Liver (tissue), 3 donors: ENCODE data around the gene PFKFB3.

Experiments
- CTCF ChIP-seq: fragments of 150-350 bp; IDR thresholded peaks from 2 replicates; pipeline ENCODE4 v1.5.1; 2017; ENCODE audit warnings: improper control_type of control experiment, low read depth, low read length; ENCODE audit not compliant: missing input control
- EGR1 ChIP-seq, 2 donors: IDR thresholded peaks; 2 replicates each; pipeline ENCODE4 v1.6.1; 2016 to 2018; ENCODE audit warnings: antibody characterized with exemption in 2 of 2, low read depth in 2 of 2
- FOXA1 ChIP-seq: IDR thresholded peaks from 2 replicates; pipeline ENCODE4 v1.6.1; 2016; ENCODE audit warnings: antibody characterized with exemption
- JUND ChIP-seq, 2 donors: IDR thresholded peaks; 2 replicates each; pipeline ENCODE4 v1.6.1; 2016; ENCODE audit warnings: antibody characterized with exemption in 2 of 2
- NR2F2 ChIP-seq: IDR thresholded peaks from 2 replicates; pipeline ENCODE4 v1.6.1; 2016; ENCODE audit warnings: antibody characterized with exemption
- RAD21 ChIP-seq, 2 donors: IDR thresholded peaks; 2 replicates each; pipeline ENCODE4 v1.6.1; 2016; ENCODE audit warnings: antibody characterized with exemption in 2 of 2, mild to moderate bottlenecking in 2 of 2
- REST ChIP-seq: IDR thresholded peaks from 2 replicates; pipeline ENCODE4 v1.6.1; 2016; ENCODE audit warnings: antibody characterized with exemption, mild to moderate bottlenecking
- RXRA ChIP-seq, 2 donors: IDR thresholded peaks; 2 replicates each; pipeline ENCODE4 v1.6.1; 2017 to 2018; ENCODE audit warnings: antibody characterized with exemption in 2 of 2, mild to moderate bottlenecking in 1 of 2
- SP1 ChIP-seq: IDR thresholded peaks from 2 replicates; pipeline ENCODE4 v1.6.1; 2018; ENCODE audit warnings: antibody characterized with exemption, mild to moderate bottlenecking
- TAF1 ChIP-seq: conservative IDR thresholded peaks from 2 replicates; pipeline ENCODE4 v1.6.1; 2016; ENCODE audit warnings: antibody characterized with exemption, mild to moderate bottlenecking
- YY1 ChIP-seq: IDR thresholded peaks from 2 replicates; pipeline ENCODE4 v1.6.1; 2016; ENCODE audit warnings: antibody characterized with exemption, mild to moderate bottlenecking
- TF ChIP-seq, protein P1 (sequence below): IDR thresholded peaks from 2 replicates; pipeline ENCODE4 v1.6.1; 2016; ENCODE audit warnings: antibody characterized with exemption
- TF ChIP-seq, protein P2 (sequence below): IDR thresholded peaks from 2 replicates; pipeline ENCODE4 v1.6.1; 2016; ENCODE audit warnings: antibody characterized with exemption
- TF ChIP-seq, protein P3 (sequence below): IDR thresholded peaks from 2 replicates; pipeline ENCODE4 v1.6.1; 2016; ENCODE audit warnings: antibody characterized with exemption
- donor health status: healthy.
- donor health status: healthy.

DNA sequence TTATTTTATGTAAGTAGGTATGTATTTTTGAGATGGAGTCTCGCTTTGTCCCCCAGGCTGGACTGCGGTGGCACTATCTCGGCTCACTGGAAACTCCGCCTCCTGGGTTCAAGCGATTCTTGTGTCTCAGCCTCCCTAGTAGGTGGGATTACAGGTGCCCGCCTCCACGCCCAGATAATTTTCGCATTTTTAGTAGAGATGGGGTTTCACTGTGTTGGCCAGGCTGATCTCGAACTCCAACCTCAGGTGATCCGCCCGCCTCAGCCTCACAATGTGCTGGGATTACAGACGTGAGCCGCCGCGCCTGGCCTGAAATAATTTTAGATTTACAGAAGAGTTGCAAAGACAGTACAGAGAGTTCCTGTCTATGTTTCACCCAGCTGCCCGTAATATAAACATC, 37.5 kb downstream of the PFKFB3 start:
- TF ChIP-seq CTCF (no peak), REST (no peak), FOXA1 (no peak), JUND (IDR thresholded peaks at IDR 0.05) (no peak), RAD21 (IDR thresholded peaks at IDR 0.05) (no peak), TAF1 (no peak), SP1 (no peak), EGR1 (IDR thresholded peaks at IDR 0.05; ENCODE audit: low read depth in 2 of 2) (no peak), RXRA (IDR thresholded peaks at IDR 0.05) (no peak), NR2F2 (no peak), YY1 (no peak)
- TF ChIP-seq, protein P1, sequence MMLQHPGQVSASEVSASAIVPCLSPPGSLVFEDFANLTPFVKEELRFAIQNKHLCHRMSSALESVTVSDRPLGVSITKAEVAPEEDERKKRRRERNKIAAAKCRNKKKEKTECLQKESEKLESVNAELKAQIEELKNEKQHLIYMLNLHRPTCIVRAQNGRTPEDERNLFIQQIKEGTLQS, result no peak
- TF ChIP-seq, protein P2, sequence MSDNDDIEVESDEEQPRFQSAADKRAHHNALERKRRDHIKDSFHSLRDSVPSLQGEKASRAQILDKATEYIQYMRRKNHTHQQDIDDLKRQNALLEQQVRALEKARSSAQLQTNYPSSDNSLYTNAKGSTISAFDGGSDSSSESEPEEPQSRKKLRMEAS, result no peak
- TF ChIP-seq, protein P3, sequence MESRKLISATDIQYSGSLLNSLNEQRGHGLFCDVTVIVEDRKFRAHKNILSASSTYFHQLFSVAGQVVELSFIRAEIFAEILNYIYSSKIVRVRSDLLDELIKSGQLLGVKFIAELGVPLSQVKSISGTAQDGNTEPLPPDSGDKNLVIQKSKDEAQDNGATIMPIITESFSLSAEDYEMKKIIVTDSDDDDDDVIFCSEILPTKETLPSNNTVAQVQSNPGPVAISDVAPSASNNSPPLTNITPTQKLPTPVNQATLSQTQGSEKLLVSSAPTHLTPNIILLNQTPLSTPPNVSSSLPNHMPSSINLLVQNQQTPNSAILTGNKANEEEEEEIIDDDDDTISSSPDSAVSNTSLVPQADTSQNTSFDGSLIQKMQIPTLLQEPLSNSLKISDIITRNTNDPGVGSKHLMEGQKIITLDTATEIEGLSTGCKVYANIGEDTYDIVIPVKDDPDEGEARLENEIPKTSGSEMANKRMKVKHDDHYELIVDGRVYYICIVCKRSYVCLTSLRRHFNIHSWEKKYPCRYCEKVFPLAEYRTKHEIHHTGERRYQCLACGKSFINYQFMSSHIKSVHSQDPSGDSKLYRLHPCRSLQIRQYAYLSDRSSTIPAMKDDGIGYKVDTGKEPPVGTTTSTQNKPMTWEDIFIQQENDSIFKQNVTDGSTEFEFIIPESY, result no peak
